GM12878 (cell line): ENCODE data around the gene XNDC1N. TPM values are rescaled to one million over a fixed set of nuclear protein-coding genes. Genes with fewer than 3 reads are reported as not detected.

ENCODE experiments used
- ATAC-seq: fragments of 200-7000 bp; cut with Tn5 transposase; 3 replicates; pipeline ENCODE4 v1.9.1; 2020; ENCODE audit warnings: mild to moderate bottlenecking, moderate library complexity
- BruUV-seq: library from RNA; stranded (reverse); fragments of 400-500 nt; replicated peaks from 2 replicates; lab custom pipeline; 2021; lab: Mats Ljungman, UMichigan
- CTCF ChIA-PET: fragments of 300-600 bp; sonication (Branson Sonifier 250); formaldehyde crosslinking; extraction: SDS; loops from one replicate; lab custom pipeline; 2021; ENCODE audit warnings: inconsistent platforms; lab: Yijun Ruan, JAX
- POLR2A ChIA-PET: fragments of 350-600 bp; formaldehyde crosslinking; extraction: SDS; loops from one replicate; lab custom pipeline; 2021; ENCODE audit warnings: inconsistent platforms; lab: Charles Lee
- RAD21 ChIA-PET: fragments of 300-600 bp; sonication (Branson Sonifier 250); formaldehyde crosslinking; loops from one replicate; lab custom pipeline; 2023; ENCODE audit warnings: antibody characterized with exemption; ENCODE audit not compliant: unreplicated experiment; lab: Charles Lee
- SMC1A ChIA-PET: fragments of 300-600 bp; sonication (Branson Sonifier 250); formaldehyde crosslinking; loops from one replicate; lab custom pipeline; 2023; ENCODE audit not compliant: unreplicated experiment, uncharacterized antibody; lab: Charles Lee
- DNase-seq: peaks from one replicate; pipeline ENCODE4 v3.0.0-alpha.2; 2011; ENCODE audit warnings: low read depth, low spot score
- FAIRE-seq: peaks from 3 replicates; lab custom pipeline; 2011; peaks lifted over from hg19 to GRCh38; lab: Jason Lieb, UNC
- H2AFZ ChIP-seq: 2 replicates; pipeline ENCODE4 v1.6.0; 2011; ENCODE audit warnings: low read depth, low read length, control low read depth; ENCODE audit not compliant: control insufficient read depth
- H3K27ac ChIP-seq: 2 replicates; pipeline ENCODE4 v1.5.1; 2011; ENCODE audit warnings: control low read depth; ENCODE audit not compliant: control insufficient read depth, insufficient read depth
- H3K27me3 ChIP-seq, 2 experiments: replicated peaks in 1 of 2; 2 replicates each; pipeline versions ENCODE4 v1.6.0 to v1.6.1; 2011; ENCODE audit warnings: low read length in 1 of 2; ENCODE audit not compliant: control insufficient read depth in 2 of 2, insufficient read depth in 2 of 2
- H3K36me3 ChIP-seq, 2 experiments: 2 replicates each; pipeline ENCODE4 v1.5.1; 2011; ENCODE audit warnings: low read length in 1 of 2; ENCODE audit not compliant: control insufficient read depth in 2 of 2, insufficient read depth in 2 of 2
- H3K4me1 ChIP-seq: 2 replicates; pipeline ENCODE4 v1.6.1; 2011; ENCODE audit warnings: mild to moderate bottlenecking, low read length, moderate library complexity, mixed read lengths; ENCODE audit not compliant: control insufficient read depth, insufficient read depth
- H3K4me2 ChIP-seq: 2 replicates; pipeline ENCODE4 v1.6.0; 2011; ENCODE audit warnings: control low read depth; ENCODE audit not compliant: control insufficient read depth, insufficient read depth
- H3K4me3 ChIP-seq: fragments of 200-600 bp; sonication (generic); 2 replicates; pipeline ENCODE4 v1.5.1; 2016
- H3K79me2 ChIP-seq: 2 replicates; pipeline ENCODE4 v1.6.0; 2011; ENCODE audit warnings: low read length; ENCODE audit not compliant: control insufficient read depth, insufficient read depth
- H3K9ac ChIP-seq: 2 replicates; pipeline ENCODE4 v1.8.0; 2011; ENCODE audit warnings: low read length, control low read depth, mixed read lengths; ENCODE audit not compliant: control insufficient read depth, insufficient read depth
- H3K9me3 ChIP-seq: replicated peaks from 3 replicates; pipeline ENCODE4 v1.5.1; 2011; ENCODE audit warnings: mild to moderate bottlenecking, low read length; ENCODE audit not compliant: control insufficient read depth, insufficient read depth
- H4K20me1 ChIP-seq: 2 replicates; pipeline ENCODE4 v1.6.0; 2011; ENCODE audit not compliant: control insufficient read depth, insufficient read depth
- CBX5 ChIP-seq: sonication (generic); IDR thresholded peaks from 2 replicates; pipeline ENCODE4 v1.6.1; 2016; ENCODE audit warnings: low read depth, moderate library complexity, mild to moderate bottlenecking, inconsistent platforms
- CHD1 ChIP-seq: IDR thresholded peaks from 2 replicates; pipeline ENCODE4 v1.6.1; 2012; ENCODE audit warnings: low read depth, low read length, improper control_type of control experiment
- CHD2 ChIP-seq: IDR thresholded peaks from 2 replicates; pipeline ENCODE4 v1.6.1; 2011; ENCODE audit warnings: low read depth, low read length, improper control_type of control experiment, borderline replicate concordance
- HDAC2 ChIP-seq: fragments of 200-600 bp; sonication (generic); IDR thresholded peaks from 2 replicates; pipeline ENCODE4 v1.6.1; 2017
- MXI1 ChIP-seq: fragments of 150-350 bp; IDR thresholded peaks from 2 replicates; pipeline ENCODE4 v1.6.1; 2011; ENCODE audit warnings: low read depth, mild to moderate bottlenecking, inconsistent platforms, low read length, improper control_type of control experiment
- RUNX3 ChIP-seq: IDR thresholded peaks from 2 replicates; pipeline ENCODE4 v1.6.1; 2012; ENCODE audit warnings: low read length, inconsistent platforms
- SMAD1 ChIP-seq: fragments of 450-650 bp; IDR thresholded peaks from 2 replicates; pipeline ENCODE4 v1.6.1; 2018; ENCODE audit warnings: mild to moderate bottlenecking, low read depth; ENCODE audit not compliant: partially characterized antibody
- SMARCA5 ChIP-seq: fragments of 450-650 bp; IDR thresholded peaks from 2 replicates; pipeline ENCODE4 v1.6.1; 2017; ENCODE audit warnings: mild to moderate bottlenecking
- SP1 ChIP-seq: IDR thresholded peaks from one replicate; pipeline ENCODE4 v1.6.1; 2011; ENCODE audit warnings: low read depth, low read length
- SREBF2 ChIP-seq: IDR thresholded peaks from 2 replicates; pipeline ENCODE4 v1.6.1; 2012; ENCODE audit warnings: mild to moderate bottlenecking, low read length
- SUPT20H ChIP-seq: IDR thresholded peaks from 2 replicates; pipeline ENCODE4 v1.6.1; 2011; ENCODE audit warnings: low read depth, mild to moderate bottlenecking, low read length, moderate library complexity, borderline replicate concordance; ENCODE audit not compliant: control insufficient read depth
- YBX1 ChIP-seq: fragments of 450-650 bp; IDR thresholded peaks from 2 replicates; pipeline ENCODE4 v1.6.1; 2016; ENCODE audit warnings: antibody characterized with exemption
- YY1 ChIP-seq: IDR thresholded peaks from 2 replicates; pipeline ENCODE4 v1.6.1; 2011; ENCODE audit warnings: low read depth, mild to moderate bottlenecking, low read length
- WGBS: methylation state at CpG from one replicate; pipeline ENCODE4 v1.1.6; 2016; ENCODE audit warnings: low lambda C conversion rate; ENCODE audit not compliant: insufficient replicate concordance, insufficient coverage; ENCODE audit errors: missing lambda C conversion rate; 5-methylcytosine and 5-hydroxymethylcytosine counted together
- in situ Hi-C: fragments of 300-500 bp; cut with MboI; formaldehyde crosslinking; loops from 9 replicates; pipeline ENCODE4 v1.14.3; 2018; ENCODE audit warnings: mixed read lengths
- intact Hi-C: fragments of 100-400 bp; cut with micrococcal nuclease; formaldehyde crosslinking; loops from one replicate; pipeline ENCODE4 v1.14.2; 2022; ENCODE audit not compliant: unreplicated experiment
- polyA plus RNA-seq, 11 experiments: library from polyadenylated mRNA; depleted of rRNA in 4 of 11; unstranded in 6 of 11; stranded (reverse) in 5 of 11; fragments of >200 nt; fragmentation: Nextera tagmentation in 4 of 11; fragmentation: Illumina TruSeq in 1 of 11; extraction: Ambion mirVana in 4 of 11; extraction: Trizol in 1 of 11; gene quantifications; 1 replicate in 1 of 11; 2 replicates in 10 of 11; pipeline versions ENCODE4 v1.2.1 to v1.2.3, GENCODE V29; 2011 to 2016; ENCODE audit warnings: inconsistent platforms in 2 of 11, missing spikeins in 2 of 11, low read depth in 1 of 11
- total RNA-seq, 4 experiments: library from RNA; depleted of rRNA in 3 of 4; stranded (reverse); fragments of >200 nt in 3 of 4; fragmentation: Illumina TruSeq in 1 of 4; extraction: Trizol in 1 of 4; gene quantifications; 2 replicates each; pipeline versions ENCODE4 v1.2.1 to v1.2.3, GENCODE V29; 2013 to 2021
- TF ChIP-seq, protein P1 (sequence below), 3 experiments: IDR thresholded peaks in 2 of 3; conservative IDR thresholded peaks in 1 of 3; 2 replicates each; pipeline ENCODE4 v1.5.1; 2011; ENCODE audit warnings: low read depth in 3 of 3, low read length in 3 of 3, mild to moderate bottlenecking in 3 of 3, control low read depth in 2 of 3, moderate library complexity in 2 of 3, inconsistent platforms in 1 of 3, mixed read lengths in 1 of 3; ENCODE audit not compliant: control insufficient read depth in 2 of 3, insufficient read depth in 1 of 3; ENCODE audit errors: extremely low read depth in 1 of 3
- TF ChIP-seq, protein P2 (sequence below): IDR thresholded peaks from 2 replicates; pipeline ENCODE4 v1.6.1; 2012; ENCODE audit warnings: low read depth, low read length, improper control_type of control experiment
- TF ChIP-seq, protein P3 (sequence below): fragments of 450-650 bp; formaldehyde crosslinking; IDR thresholded peaks from 2 replicates; pipeline ENCODE4 v1.4.0; 2020; ENCODE audit warnings: mild to moderate bottlenecking, moderate library complexity
- TF ChIP-seq, protein P4 (sequence below): IDR thresholded peaks from 2 replicates; pipeline ENCODE4 v1.6.1; 2011; ENCODE audit warnings: borderline replicate concordance, low read depth, mild to moderate bottlenecking, moderate library complexity, low read length; ENCODE audit not compliant: insufficient read depth, poor library complexity, severe bottlenecking

The XNDC1N gene
- total and polyA plus RNA-seq, 10 of the 15 experiments (the other 5 are each of a cell fraction or from before 2014, with no cell fraction given): 5.7 to 13.7 (median 9.8) TPM

DNA sequence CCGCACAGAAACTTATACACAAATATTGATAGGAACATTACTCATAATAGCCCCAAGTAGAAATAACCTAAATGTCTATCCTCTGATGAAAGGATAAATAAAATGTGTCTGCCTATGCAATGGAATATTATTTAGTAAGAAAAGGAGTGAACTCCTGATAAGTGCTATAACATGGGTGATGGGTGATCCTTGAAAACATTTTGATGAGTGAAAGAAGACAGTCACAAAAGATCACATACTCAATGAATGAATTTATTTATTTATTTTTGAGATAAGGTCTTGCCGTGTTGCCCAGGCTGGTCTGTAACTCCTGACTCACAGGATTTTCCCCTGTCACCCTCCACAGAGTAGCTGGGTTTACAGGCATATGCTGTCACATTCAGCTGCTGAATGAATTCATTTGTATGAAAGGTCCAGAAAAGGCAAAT lies 17.8 kb upstream of the XNDC1N start:
- Histone ChIP-seq H3K79me2 (peaks cover 71% of the 10 kb centered on the region), H3K27me3 (no peaks in the 10 kb centered on the region), H3K9ac (no peak overlapping the region), H2AFZ (no peak overlapping the region), H3K4me1 (peaks cover 13% of the 10 kb centered on the region; the same call in 1 of the 2 replicates), H3K9me3 (no peaks in the 10 kb centered on the region), H3K4me2 (no peak overlapping the region), H4K20me1 (no peaks in the 10 kb centered on the region), H3K36me3 (no peaks in the 10 kb centered on the region; a peak in 2 of 4 replicates), H3K4me3 (no peak overlapping the region), H3K27ac (no peak overlapping the region)
- ChIA-PET SMC1A (interaction anchor here (0.7 to 6.2 kb wide), 5 partner anchors 11 to 46 kb away, joined by 3 to 50 read pairs (median 4); no protein-coding TSS in a partner anchor), CTCF (interaction anchor here (0.7 to 5.4 kb wide), 3 partner anchors 14 to 213 kb away, joined by 3 to 38 read pairs (median 4); no protein-coding TSS in a partner anchor), POLR2A (interaction anchor here (1.2 to 2.5 kb wide), 4 partner anchors 9 to 18 kb away, joined by 3 to 16 read pairs (median 10); partner anchors contain the start of genes RNF121 and XNDC1N), RAD21 (interaction anchor here (1.1 to 3.6 kb wide), 3 partner anchors 14 to 121 kb away, joined by 3 to 17 read pairs (median 5); no protein-coding TSS in a partner anchor)
- no TSS peak for BruUV-seq
- no peak for FAIRE-seq
- in situ Hi-C loops (no loop called here), intact Hi-C loops (no loop called here)
- DNase-seq: no peak
- 0% methylated on average over 2 of the region's 2 CpGs for WGBS
- ATAC-seq: peak; percentile 80
- TF ChIP-seq RUNX3: no peak
- TF ChIP-seq, protein P1, sequence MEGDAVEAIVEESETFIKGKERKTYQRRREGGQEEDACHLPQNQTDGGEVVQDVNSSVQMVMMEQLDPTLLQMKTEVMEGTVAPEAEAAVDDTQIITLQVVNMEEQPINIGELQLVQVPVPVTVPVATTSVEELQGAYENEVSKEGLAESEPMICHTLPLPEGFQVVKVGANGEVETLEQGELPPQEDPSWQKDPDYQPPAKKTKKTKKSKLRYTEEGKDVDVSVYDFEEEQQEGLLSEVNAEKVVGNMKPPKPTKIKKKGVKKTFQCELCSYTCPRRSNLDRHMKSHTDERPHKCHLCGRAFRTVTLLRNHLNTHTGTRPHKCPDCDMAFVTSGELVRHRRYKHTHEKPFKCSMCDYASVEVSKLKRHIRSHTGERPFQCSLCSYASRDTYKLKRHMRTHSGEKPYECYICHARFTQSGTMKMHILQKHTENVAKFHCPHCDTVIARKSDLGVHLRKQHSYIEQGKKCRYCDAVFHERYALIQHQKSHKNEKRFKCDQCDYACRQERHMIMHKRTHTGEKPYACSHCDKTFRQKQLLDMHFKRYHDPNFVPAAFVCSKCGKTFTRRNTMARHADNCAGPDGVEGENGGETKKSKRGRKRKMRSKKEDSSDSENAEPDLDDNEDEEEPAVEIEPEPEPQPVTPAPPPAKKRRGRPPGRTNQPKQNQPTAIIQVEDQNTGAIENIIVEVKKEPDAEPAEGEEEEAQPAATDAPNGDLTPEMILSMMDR (IDR thresholded peaks at IDR 0.05 in 2 of 3, conservative IDR thresholded peaks at IDR 0.05 in 1 of 3; ENCODE audit: control insufficient read depth in 2 of 3, extremely low read depth in 1 of 3, insufficient read depth in 1 of 3, low read depth in 3 of 3, low read length in 3 of 3): no peak
- TF ChIP-seq, protein P2, sequence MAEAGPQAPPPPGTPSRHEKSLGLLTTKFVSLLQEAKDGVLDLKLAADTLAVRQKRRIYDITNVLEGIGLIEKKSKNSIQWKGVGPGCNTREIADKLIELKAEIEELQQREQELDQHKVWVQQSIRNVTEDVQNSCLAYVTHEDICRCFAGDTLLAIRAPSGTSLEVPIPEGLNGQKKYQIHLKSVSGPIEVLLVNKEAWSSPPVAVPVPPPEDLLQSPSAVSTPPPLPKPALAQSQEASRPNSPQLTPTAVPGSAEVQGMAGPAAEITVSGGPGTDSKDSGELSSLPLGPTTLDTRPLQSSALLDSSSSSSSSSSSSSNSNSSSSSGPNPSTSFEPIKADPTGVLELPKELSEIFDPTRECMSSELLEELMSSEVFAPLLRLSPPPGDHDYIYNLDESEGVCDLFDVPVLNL: no peak
- TF ChIP-seq YY1: no peak
- TF ChIP-seq, protein P3, sequence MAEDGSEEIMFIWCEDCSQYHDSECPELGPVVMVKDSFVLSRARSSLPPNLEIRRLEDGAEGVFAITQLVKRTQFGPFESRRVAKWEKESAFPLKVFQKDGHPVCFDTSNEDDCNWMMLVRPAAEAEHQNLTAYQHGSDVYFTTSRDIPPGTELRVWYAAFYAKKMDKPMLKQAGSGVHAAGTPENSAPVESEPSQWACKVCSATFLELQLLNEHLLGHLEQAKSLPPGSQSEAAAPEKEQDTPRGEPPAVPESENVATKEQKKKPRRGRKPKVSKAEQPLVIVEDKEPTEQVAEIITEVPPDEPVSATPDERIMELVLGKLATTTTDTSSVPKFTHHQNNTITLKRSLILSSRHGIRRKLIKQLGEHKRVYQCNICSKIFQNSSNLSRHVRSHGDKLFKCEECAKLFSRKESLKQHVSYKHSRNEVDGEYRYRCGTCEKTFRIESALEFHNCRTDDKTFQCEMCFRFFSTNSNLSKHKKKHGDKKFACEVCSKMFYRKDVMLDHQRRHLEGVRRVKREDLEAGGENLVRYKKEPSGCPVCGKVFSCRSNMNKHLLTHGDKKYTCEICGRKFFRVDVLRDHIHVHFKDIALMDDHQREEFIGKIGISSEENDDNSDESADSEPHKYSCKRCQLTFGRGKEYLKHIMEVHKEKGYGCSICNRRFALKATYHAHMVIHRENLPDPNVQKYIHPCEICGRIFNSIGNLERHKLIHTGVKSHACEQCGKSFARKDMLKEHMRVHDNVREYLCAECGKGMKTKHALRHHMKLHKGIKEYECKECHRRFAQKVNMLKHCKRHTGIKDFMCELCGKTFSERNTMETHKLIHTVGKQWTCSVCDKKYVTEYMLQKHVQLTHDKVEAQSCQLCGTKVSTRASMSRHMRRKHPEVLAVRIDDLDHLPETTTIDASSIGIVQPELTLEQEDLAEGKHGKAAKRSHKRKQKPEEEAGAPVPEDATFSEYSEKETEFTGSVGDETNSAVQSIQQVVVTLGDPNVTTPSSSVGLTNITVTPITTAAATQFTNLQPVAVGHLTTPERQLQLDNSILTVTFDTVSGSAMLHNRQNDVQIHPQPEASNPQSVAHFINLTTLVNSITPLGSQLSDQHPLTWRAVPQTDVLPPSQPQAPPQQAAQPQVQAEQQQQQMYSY: no peak
- TF ChIP-seq HDAC2: no peak
- no peak for TF ChIP-seq CHD2
- no peak for TF ChIP-seq SREBF2
- no peak for TF ChIP-seq MXI1
- TF ChIP-seq CHD1: no peak
- TF ChIP-seq SP1: no peak
- TF ChIP-seq YBX1: no peak
- TF ChIP-seq, protein P4, sequence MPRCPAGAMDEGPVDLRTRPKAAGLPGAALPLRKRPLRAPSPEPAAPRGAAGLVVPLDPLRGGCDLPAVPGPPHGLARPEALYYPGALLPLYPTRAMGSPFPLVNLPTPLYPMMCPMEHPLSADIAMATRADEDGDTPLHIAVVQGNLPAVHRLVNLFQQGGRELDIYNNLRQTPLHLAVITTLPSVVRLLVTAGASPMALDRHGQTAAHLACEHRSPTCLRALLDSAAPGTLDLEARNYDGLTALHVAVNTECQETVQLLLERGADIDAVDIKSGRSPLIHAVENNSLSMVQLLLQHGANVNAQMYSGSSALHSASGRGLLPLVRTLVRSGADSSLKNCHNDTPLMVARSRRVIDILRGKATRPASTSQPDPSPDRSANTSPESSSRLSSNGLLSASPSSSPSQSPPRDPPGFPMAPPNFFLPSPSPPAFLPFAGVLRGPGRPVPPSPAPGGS: no peak
- TF ChIP-seq SMARCA5: no peak
- TF ChIP-seq CBX5: no peak
- no peak for TF ChIP-seq SMAD1
- TF ChIP-seq SUPT20H: no peak
